Skin epidermis (tissue), 12 donors: Measurements from ENCODE around the gene KCNC1.

Source experiments
- H3K27ac ChIP-seq, 21 experiments: fragments of 200-600 bp; sonication (generic) in 11 of 21; one replicate each; pipeline ENCODE4 v1.5.0; 2020; ENCODE audit warnings: mild to moderate bottlenecking in 3 of 21, inconsistent platforms in 2 of 21, moderate library complexity in 2 of 21
- H3K4me3 ChIP-seq, 7 experiments: fragments of 200-600 bp; sonication (generic) in 2 of 7; one replicate each; pipeline ENCODE4 v1.5.0; 2020; ENCODE audit warnings: inconsistent platforms in 2 of 7, mild to moderate bottlenecking in 2 of 7, moderate library complexity in 1 of 7

KCNC1 gene

GRCh38 chr11:17770048-17770652 is 35.6 kb downstream of the KCNC1 start:
- Histone ChIP-seq H3K4me3 (no peak overlapping the region), H3K27ac (no peak overlapping the region)

- Histone ChIP-seq H3K27ac (no peak overlapping the region), H3K4me3 (no peak overlapping the region)
Measured at GRCh38 chr11:17770917-17771316, 36.3 kb downstream of the KCNC1 start.

GRCh38 chr11:17771415-17771814 is 36.8 kb downstream of the KCNC1 start:
- no peak overlapping the region for H3K27ac ChIP-seq
- no peak overlapping the region for H3K4me3 ChIP-seq

GRCh38 chr11:17771841-17772401 is 37.3 kb downstream of the KCNC1 start:
- no peak overlapping the region for H3K4me3 ChIP-seq
- H3K27ac ChIP-seq: no peak overlapping the region

GRCh38 chr11:17772704-17773600 is 38.4 kb downstream of the KCNC1 start:
- no peak overlapping the region for H3K27ac ChIP-seq

GRCh38 chr11:17773674-17774073 is 39.1 kb downstream of the KCNC1 start:
- H3K27ac ChIP-seq: no peak overlapping the region
- no peak overlapping the region for H3K4me3 ChIP-seq

More at GRCh38 chr11:17772704-17773600, 38.4 kb downstream of the KCNC1 start:
- H3K4me3 ChIP-seq: no peak overlapping the region

- Histone ChIP-seq H3K27ac (no peak overlapping the region), H3K4me3 (no peak overlapping the region)
Measured at GRCh38 chr11:17774232-17775034, 39.9 kb downstream of the KCNC1 start.

- H3K27ac ChIP-seq: no peak overlapping the region
- H3K4me3 ChIP-seq: no peak overlapping the region
Measured at GRCh38 chr11:17775035-17775348, 40.4 kb downstream of the KCNC1 start.

GRCh38 chr11:17775507-17776211 is 41.1 kb downstream of the KCNC1 start:
- no peak overlapping the region for H3K27ac ChIP-seq

GRCh38 chr11:17776212-17776875 is 41.8 kb downstream of the KCNC1 start:
- Histone ChIP-seq H3K27ac (no peak overlapping the region), H3K4me3 (no peak overlapping the region)

More at GRCh38 chr11:17775507-17776211, 41.1 kb downstream of the KCNC1 start:
- no peak overlapping the region for H3K4me3 ChIP-seq

- Histone ChIP-seq H3K4me3 (no peak overlapping the region), H3K27ac (no peak overlapping the region)
Measured at GRCh38 chr11:17777086-17777737, 42.6 kb downstream of the KCNC1 start.

- H3K27ac ChIP-seq: no peak overlapping the region
- H3K4me3 ChIP-seq: no peak overlapping the region
Measured at GRCh38 chr11:17777738-17778091, 43.1 kb downstream of the KCNC1 start.

GRCh38 chr11:17778352-17778751 is 43.8 kb downstream of the KCNC1 start:
- no peak overlapping the region for H3K27ac ChIP-seq
- H3K4me3 ChIP-seq: no peak overlapping the region

- Histone ChIP-seq H3K27ac (no peak overlapping the region), H3K4me3 (no peak overlapping the region)
Measured at GRCh38 chr11:17778956-17779860, 44.6 kb downstream of the KCNC1 start.

- H3K4me3 ChIP-seq: no peak overlapping the region
- H3K27ac ChIP-seq: no peak overlapping the region
Measured at GRCh38 chr11:17779861-17780594, 45.4 kb downstream of the KCNC1 start.

- H3K27ac ChIP-seq: no peak overlapping the region
Measured at GRCh38 chr11:17780668-17781067, 46.1 kb downstream of the KCNC1 start.

GRCh38 chr11:17781221-17781620 is 46.6 kb downstream of the KCNC1 start:
- Histone ChIP-seq H3K27ac (no peak overlapping the region), H3K4me3 (no peak overlapping the region)

More at GRCh38 chr11:17780668-17781067, 46.1 kb downstream of the KCNC1 start:
- H3K4me3 ChIP-seq: no peak overlapping the region
